ENCODE measurements around the gene PALM3.

The PALM3 gene

GRCh38 chr19:14089662-14090508 lies 28.0 kb upstream of the PALM3 start:
- DNase-seq, result peak; percentile 61

DNA sequence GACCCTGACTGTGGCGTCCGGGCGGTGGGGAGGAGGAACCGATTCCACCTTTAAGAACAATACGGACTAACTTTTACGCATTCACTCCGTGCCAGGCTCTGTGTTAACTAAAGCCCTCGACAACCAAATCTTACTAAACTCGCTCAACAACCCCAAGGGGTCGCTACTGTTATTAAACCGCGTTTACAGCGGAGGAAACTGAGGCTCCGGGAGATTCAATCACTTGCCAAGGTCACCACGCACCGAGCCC lies 27.5 kb upstream of the PALM3 start:
- DNase-seq, result no peak

DNA sequence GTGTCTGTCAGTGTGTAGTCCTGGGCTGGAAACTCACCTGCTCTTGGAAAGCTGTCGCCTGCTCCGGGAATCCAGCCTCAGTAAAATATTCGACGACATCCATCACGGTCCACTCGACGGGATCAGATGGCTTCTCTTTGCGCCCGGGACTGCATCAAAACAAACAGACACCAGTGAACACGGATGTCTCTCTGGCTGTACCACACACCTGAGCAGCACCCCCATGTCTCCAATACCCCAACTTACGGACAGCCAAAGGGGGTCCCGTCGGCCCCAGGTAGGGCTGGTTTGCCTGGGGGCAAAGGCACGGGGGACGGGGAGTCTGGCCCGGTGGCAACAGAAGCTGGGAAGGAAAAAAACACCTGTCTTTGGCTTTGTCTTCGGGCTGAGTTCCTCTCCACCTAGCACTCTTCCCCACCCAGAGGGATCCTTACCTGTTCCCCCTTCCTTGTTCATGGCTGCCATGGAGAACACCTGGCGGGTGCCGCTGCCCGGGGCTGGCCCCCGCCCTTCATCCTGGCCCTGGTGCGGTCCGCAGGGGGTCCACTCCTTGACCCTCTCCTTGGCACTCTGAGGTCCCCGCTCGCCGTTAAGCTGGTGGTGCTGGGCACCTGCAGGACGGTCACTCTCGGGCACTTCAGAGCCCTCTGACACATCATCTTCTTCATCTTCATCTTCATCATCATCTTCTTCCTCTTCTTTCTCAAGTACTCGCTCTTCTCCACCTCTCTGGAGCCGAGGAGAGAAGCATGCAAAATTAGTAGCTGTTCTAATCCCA lies 26.9 kb upstream of the PALM3 start:
- no peak for DNase-seq

DNA sequence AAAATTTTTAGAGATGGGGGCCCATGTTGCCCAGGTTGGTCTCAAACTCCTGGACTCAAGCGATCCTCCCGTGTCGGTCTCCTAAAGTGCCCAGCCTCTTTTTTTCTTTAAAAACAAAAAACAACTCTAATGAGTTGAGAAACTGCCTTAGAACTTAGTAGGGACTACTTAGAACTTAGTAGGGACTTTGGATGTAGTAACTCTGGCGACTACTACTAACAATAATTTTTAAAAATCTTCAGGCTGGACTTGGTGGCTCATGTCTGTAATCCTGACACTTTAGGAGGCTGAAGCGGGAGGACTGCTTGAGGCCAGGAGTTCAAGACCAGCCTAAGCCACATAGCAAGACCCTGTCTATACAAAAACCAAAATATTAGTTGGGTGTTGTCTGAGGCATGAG lies 24.2 kb upstream of the PALM3 start:
- DNase-seq, result no peak

DNA sequence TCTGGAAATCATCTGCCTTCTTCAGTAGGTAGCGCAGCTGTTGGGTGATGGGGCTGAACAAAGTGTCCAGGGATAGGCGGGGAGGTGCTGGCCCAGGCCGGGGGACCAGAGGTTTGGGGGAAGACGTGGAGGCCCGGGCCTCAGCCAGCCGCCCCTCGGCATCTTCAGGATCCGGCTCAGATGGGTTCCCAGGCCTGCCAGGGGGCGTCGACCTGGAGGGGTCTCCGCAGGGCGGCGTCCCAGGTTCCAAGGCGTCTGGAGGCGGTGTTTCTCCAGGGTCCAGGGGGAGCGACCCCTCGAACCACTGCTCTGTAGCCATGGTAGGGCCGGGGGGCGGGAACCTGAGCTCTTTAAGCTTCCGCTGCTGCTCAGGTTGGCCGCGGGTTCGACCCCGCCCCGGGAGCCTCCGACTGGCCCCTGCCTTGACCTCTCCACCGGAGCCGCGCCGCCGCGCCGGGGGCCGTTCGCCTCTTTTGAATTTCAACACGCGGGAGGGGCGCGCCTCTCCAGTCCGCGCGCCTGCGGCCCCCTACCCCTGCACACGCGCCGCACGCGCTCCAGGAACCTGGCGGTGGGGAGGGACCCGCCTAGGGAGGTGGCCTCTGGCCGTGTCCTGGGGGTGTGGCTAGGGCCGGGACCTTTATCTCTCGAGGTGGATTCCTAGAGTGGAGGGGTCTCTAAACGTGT lies 23.6 kb upstream of the PALM3 start, which contains the start of gene C19orf67:
Gene C19orf67, minus strand, starts transcription at position 475 of the 687 bp plus-strand sequence. Its CDS starts 156 bp downstream, at position 319.
- no peak for DNase-seq

DNA sequence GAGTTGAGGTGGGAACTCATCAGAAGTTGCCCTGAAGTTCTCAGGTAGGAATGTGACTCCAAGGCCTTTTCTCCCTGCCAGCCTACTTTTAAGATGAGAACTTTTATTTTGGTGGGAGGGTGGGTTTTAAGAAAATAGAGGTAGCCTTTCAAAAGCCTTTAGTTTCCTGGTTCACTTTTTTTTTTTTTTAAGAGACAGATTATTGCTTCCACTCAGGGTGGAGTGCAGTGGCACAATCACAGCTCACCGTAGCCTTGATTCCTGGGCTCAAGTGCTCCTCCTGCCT lies 20.7 kb upstream of the PALM3 start:
- DNase-seq, result no peak

- no peak for DNase-seq
These were observed 20.2 kb upstream of the PALM3 start for GRCh38 chr19:14081797-14082674.

GRCh38 chr19:14080887-14081796 lies 19.3 kb upstream of the PALM3 start:
- DNase-seq, result peak; percentile 99

DNA sequence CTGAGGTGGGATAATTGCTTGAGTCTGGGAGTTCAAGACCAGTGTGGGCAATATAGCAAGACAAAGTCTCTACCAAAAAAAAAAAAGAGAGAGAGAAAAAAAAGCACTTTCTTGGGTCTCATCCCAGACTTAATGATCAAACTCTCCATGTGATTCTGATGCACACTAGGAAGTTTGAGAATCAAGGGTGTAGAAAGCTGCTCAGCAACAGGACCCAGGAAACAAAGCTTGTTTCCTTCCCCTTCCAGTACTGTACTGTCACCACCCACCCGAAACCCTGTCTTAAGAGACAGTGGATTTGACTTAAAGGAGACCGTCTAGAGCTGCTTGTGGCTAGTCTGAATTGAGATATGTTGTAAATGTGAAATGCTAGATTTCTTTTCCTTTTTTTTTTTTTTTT lies 16.5 kb upstream of the PALM3 start:
- DNase-seq, result no peak

DNA sequence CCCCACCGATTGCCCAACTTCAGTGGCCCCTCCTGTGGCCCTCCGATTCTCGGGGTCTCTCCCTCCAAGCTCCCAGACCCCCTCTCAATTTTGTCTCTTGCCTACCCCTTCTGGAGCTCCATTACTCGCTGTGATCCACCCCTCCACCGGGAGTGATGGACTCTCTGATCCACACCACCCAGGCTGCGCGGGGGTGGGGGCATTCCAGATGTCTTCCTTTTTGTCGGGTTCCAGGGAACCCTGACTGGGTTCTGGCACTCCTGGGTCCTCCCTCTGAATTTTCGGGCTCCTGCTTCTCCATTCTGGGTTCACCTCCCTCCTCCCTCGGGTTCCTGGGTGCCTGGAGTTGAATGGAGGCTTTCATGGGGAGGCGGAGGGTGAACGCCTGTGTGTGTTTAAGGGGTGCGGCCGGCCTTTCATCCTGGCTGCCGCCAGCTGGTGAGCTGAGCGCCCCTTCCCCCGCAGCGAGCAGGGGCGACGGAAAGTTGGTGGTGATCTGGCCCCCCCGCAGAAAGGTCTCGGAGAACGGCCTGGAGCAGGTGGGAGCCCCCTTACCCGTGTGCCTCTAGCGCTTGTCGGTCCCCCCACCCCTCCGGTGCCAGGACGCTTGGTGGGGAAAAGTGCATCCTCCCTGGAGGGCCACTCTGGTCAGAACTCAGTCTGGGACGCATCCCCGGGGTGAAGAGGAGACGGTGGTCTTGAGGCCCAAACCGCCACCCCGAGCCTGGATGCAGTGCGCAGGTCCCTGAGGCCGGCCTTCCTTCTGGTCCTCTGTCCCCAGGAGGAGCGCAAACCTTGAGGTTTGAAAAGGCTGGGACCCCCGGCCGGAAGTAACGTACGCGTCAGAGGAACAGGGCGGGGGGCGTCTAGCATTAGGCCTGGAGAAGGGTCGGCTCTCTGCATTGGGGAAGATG lies 12.3 kb upstream of the PALM3 start:
- DNase-seq, result peak; percentile 27

GRCh38 chr19:14073261-14073924 lies 11.5 kb upstream of the PALM3 start:
- peak; percentile 71 for DNase-seq

DNA sequence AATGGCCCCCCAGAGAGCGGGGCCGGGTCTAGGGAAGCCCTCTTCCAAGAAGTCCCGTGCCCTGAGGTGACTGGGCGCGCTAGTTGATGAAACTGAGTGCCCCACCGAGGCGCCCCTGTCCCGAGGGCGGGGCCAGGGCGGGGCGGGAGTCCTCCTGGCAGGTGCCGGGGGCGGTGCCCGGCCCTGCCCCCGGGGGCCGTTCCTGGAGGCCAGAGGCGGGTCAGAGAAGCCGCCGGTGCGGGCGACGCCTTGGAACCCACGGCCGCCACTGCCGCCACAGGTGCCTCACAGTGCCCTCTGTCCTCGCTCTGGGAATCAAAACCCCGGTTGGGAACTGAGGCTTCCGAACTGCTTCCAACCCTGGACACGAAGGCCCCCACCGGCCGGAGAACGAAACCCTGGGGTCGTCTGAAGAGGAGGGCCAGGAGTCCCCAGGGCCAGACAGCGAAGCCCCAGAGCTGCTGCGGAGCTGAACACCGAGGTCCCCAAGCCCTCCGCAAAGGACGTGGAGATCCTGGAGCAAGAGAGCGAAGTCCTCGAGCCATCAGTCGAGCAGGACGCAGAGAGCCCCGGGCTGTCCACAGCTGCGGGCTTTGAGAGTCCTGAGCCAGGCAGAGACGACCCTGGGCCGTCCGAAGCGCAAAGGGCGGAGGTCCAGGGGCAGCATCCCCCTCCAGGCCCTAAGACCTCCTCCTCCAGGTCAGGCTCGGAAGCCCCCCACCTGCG lies 10.8 kb upstream of the PALM3 start, which contains the start of gene MISP3:
Gene MISP3, plus strand, starts transcription at position 252 of the 726 bp plus-strand sequence. CDS start 524 bp downstream, outside the sequence.
- peak; percentile 23 for DNase-seq

DNA sequence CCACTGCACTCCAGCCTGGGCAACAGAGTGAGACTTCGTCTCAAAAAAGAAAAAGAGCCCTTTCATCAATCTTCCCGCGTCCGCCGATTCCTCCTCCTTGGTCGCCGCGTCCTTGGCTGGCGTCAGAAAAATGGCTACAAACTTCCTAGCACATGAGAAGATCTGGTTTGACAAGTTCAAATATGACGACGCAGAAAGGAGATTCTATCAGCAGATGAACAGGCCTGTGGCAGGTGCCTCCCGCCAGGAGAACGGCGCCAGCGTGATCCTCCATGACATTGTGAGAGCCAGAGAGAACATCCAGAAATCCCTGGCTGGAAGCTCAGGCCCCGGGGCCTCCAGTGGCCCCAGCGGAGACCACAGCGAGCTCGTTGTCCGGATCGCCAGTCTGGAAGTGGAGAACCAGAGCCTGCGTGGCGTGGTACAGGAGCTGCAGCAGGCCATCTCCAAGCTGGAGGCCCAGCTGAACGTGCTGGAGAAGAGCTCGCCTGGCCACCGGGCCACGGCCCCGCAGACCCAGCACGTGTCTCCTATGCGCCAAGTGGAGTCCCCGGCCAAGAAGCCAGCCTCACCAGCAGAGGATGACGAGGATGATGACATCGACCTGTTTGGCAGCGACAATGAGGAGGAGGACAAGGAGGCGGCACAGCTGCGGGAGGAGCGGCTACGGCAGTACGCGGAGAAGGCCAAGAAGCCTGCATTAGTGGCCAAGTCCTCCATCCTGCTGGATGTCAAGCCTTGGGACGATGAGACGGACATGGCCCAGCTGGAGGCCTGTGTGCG lies 8.6 kb upstream of the PALM3 start:
- no peak for DNase-seq

DNA sequence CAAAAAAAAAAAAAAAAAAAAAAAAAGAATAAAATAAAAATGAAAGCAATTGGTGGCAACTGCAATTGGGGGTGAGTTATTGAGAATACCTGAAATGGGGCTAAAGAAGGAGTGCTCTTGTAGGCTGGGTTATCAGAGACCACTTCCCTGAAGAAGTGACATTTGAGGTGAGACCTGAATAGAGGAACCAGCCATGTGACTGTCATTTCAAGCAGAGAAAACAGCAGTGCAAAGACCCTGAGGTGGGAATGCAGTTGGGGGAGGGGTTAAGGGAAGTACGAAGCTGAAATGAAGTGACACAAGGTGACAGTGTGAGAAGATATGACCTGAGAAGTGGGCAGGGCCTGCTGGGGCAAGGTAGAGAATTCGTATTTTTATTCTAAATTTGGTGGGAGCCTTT lies 4.3 kb upstream of the PALM3 start:
- no peak for DNase-seq

DNA sequence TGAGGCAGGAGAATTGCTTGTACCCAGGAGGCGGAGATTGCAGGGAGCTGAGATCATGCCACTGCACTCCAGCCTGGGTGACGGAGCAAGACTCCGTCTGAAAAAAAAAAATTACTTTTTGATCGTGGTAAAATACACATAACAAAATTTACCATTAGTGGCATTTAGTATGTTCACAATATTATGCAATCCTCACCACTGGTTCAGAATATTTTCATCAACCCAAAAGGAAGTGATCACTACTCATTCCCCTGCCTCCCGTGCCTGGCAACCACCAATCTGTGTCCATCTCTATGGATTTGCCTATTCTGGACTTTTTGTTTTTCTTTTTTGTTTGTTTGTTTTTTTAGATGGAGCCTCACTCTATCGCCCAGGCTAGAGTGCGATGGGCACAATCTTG lies 1.2 kb upstream of the PALM3 start:
- DNase-seq, result no peak

DNA sequence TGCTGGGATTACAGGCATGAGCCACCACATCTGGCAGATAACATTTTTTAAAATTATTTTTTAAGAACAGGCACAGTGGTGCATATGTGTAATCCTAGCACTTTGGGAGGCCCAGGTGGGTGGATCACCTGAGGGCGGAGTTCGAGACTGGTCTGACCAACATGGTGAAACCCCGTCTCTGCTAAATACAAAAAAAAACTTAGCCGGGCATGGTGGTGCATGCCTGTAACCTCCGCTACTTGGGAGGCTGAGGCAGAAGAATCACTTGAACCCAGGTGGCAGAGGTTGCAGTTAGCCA lies 631 bp upstream of the PALM3 start:
- no peak for DNase-seq

- no peak for DNase-seq
These were observed 661 bp downstream of the PALM3 start for GRCh38 chr19:14061081-14061749.

DNA sequence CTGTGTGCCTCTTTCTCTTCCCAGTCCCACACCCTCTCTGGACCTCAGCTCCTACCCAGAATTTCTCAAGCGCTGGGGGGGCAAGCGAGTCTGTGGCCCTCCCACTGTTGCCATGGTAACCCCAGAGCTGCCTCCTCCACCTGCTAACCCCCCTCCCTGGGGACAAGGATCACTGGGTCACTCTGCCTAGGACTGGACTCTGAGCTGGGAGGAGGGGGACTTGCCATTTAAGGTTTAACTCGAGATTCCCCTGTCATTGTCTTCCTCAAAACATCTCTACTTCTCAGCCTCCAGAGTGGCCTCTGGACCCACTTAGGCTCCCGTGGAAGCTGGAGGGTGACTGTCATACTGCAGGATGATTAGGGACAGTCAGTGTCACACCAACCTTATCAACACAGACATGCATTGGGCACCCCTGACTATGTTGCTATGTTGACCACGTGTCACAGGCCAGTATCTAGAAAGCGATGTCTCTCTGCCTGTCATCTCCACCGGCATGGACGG lies 2.2 kb downstream of the PALM3 start:
- DNase-seq, result no peak
